Measurements from ENCODE around the gene HES2.

Gene HES2, protein sequence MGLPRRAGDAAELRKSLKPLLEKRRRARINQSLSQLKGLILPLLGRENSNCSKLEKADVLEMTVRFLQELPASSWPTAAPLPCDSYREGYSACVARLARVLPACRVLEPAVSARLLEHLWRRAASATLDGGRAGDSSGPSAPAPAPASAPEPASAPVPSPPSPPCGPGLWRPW

DNA sequence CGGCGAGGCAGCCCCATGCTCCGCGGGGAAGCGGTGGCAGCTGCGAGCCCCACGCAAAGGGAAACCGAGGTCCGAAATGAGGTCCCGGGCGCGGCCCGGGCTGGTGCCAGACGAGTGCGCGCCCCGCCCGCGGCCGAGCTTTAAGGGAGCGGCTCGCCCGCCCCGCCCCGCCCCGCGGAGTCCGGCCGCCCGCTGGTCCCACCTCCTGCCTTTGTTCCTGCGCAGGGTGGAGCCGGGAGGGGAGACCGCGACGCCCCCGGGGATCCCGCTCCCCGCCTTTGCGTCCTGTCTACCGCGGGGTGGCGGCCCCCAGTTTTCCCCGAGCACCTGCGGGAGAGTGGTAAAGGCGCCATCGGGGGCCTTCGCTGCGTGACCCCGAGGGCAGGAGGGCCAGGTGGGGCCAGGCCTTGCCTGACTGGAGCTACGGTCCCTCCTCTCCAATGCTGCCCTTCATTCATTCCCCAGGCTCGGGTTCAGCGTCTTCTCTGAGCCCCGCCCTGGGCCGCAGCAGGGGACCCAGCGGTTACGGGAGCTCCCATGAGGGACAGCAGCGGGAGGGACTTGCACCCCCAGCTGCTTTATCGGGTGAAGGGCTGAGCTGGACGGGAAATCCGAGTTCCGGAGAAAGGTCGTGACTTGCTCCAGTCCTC lies at the start of gene HES2:
HES2 (minus strand) TSS at position 116 of the 650 bp plus-strand sequence; CDS start at position 17, 99 bp downstream.
- Histone ChIP-seq H3K27ac (ENCODE audit: low read length) (no peak within 1 kb of the TSS), H3K9me3 (ENCODE audit: control insufficient read depth in 2 of 2, low read length in 2 of 2) (no peaks in the 10 kb centered on the region), H3K9ac (ENCODE audit: low read length in 2 of 2) (no peak within 1 kb of the TSS), H3K4me3 (ENCODE audit: low read length in 2 of 2) (peak within 1 kb of the TSS; percentile 31 to 40), H3K36me3 (ENCODE audit: control insufficient read depth in 2 of 2, insufficient read depth in 2 of 2, low read length in 2 of 2) (no peaks in the 10 kb centered on the region), H3K4me1 (ENCODE audit: control insufficient read depth, insufficient read depth, low read length) (peaks cover 29% of the 10 kb centered on the region), H3K27me3 (ENCODE audit: control insufficient read depth in 1 of 2, insufficient read depth in 2 of 2, low read length in 2 of 2) (peaks cover 69 to 78% of the 10 kb centered on the region in 2 donors)

DNA sequence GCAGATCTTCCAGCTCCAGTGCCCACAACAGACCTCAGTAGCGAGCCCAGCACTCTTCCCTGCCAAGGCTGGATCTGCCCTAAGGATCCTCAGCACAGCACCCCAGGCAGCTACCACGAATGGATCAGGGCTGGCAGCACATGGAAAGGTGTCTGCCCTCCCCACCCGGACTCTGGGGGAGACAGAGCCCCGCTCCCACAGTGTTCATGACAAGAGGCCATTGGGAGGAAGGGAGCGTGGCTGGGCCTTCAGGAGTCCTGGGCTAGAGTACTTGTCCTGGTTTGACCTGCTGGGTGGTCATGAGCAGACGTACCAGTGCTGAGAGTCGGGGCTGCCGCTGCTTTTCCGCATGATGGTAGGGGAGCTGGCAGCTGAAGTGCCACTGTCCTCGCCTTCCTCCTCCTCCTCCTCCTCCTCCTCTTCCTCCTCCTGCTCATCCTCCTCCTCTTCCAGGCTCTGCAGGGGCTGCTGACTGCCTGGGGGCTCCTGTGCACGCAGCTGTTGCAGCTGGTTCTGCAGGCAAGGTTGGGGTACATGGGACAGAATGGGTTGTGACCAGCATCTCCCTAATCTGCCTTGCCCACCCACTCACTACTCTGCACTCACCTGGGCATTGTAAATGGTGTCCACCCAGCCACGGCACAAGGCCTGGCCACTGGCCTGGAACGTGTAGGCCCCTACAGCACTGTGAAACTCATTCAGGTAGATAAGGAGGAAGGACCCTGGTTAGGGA lies 49.2 kb upstream of the HES2 start:
- no peak overlapping the region for H3K4me3 ChIP-seq (ENCODE audit: low read length in 2 of 2)
- H3K9ac ChIP-seq (ENCODE audit: low read length in 2 of 2) = no peak overlapping the region
- H3K27me3 ChIP-seq (ENCODE audit: control insufficient read depth in 1 of 2, insufficient read depth in 2 of 2, low read length in 2 of 2) = peaks cover 0 to 7% of the 10 kb centered on the region in 2 donors
- H3K9me3 ChIP-seq (ENCODE audit: control insufficient read depth in 2 of 2, low read length in 2 of 2) = no peaks in the 10 kb centered on the region
- no peaks in the 10 kb centered on the region for H3K4me1 ChIP-seq (ENCODE audit: control insufficient read depth, insufficient read depth, low read length)
- peaks cover 5 to 8% of the 10 kb centered on the region in 2 donors for H3K36me3 ChIP-seq (ENCODE audit: control insufficient read depth in 2 of 2, insufficient read depth in 2 of 2, low read length in 2 of 2)
- H3K27ac ChIP-seq (ENCODE audit: low read length) = no peak overlapping the region

DNA sequence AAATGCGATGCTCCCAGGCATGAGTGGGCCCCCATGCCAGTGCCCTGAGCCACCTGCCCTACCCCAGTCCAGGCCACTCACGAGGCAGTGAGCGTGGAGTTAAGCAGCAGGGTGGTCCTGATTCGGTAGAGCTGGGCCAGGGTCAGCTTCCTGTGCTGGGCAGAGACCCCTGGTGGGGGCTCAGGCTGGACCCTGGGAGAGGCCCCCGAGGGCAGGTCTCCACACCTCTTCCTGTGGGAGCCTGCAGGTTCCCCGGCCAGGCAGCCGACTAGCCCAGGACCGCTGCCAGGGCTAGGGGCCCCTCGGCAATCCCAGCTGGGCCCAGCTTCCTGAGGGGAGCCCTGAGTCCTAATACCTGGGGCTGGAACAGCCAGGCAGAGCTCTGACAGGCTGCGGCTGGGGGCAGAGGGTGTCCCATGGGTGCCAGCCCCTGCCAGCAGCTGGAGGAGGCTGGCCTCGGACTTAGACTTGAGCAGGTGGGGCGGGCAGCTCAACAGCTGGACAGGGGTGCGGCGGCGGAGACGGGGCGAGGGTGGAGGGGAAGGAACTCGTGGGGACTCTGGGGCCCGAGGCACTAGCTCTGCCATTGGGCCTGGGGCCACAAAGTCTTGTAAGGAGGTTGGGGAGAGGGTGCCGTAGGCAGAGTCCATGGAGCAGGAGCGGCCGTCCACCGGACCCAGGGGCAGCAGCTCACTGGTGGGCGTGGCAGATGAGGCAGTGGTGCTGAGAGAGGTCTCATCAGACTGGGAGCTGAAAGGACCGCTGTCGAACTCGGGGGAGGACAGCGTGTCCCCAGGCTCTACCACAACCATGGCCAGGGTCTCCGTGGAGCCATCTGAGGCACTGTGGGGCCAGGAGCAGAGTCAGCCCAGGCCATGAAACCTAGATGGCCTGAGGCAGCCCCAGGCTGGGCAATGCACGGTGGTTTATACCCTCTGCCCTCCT lies 48.3 kb upstream of the HES2 start:
- Histone ChIP-seq H3K4me3 (ENCODE audit: low read length in 2 of 2) (no peak overlapping the region), H3K27ac (ENCODE audit: low read length) (no peak overlapping the region), H3K9me3 (ENCODE audit: control insufficient read depth in 2 of 2, low read length in 2 of 2) (no peaks in the 10 kb centered on the region), H3K27me3 (ENCODE audit: control insufficient read depth in 1 of 2, insufficient read depth in 2 of 2, low read length in 2 of 2) (peaks cover 0 to 7% of the 10 kb centered on the region in 2 donors), H3K36me3 (ENCODE audit: control insufficient read depth in 2 of 2, insufficient read depth in 2 of 2, low read length in 2 of 2) (peaks cover 5 to 8% of the 10 kb centered on the region in 2 donors), H3K9ac (ENCODE audit: low read length in 2 of 2) (no peak overlapping the region), H3K4me1 (ENCODE audit: control insufficient read depth, insufficient read depth, low read length) (no peaks in the 10 kb centered on the region)

DNA sequence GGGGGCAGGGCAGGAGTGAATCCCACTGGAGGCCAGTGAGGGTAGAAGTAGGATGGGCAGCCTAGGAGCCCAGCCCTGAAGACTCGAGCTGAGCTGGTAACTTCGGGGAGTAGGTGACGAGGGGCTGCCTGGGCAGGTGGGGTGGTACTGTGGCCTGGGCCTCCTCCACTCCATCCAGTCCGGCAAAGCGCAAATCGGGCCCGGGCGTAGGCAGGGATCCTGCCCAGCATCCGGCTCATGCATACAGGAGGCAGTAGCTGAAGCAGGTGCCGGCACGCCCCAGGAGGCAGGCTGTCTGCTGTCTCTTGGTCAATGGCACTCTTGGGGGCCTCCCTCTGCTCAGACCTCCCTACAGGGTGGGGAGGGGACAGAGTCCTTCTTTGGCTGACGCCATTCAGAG lies 47.5 kb upstream of the HES2 start:
- H3K4me3 ChIP-seq (ENCODE audit: low read length in 2 of 2) = no peak overlapping the region
- H3K27me3 ChIP-seq (ENCODE audit: control insufficient read depth in 1 of 2, insufficient read depth in 2 of 2, low read length in 2 of 2) = peaks cover 2 to 15% of the 10 kb centered on the region in 2 donors
- no peaks in the 10 kb centered on the region for H3K4me1 ChIP-seq (ENCODE audit: control insufficient read depth, insufficient read depth, low read length)
- H3K9ac ChIP-seq (ENCODE audit: low read length in 2 of 2) = no peak overlapping the region
- no peaks in the 10 kb centered on the region for H3K9me3 ChIP-seq (ENCODE audit: control insufficient read depth in 2 of 2, low read length in 2 of 2)
- peaks cover 3 to 8% of the 10 kb centered on the region in 2 donors for H3K36me3 ChIP-seq (ENCODE audit: control insufficient read depth in 2 of 2, insufficient read depth in 2 of 2, low read length in 2 of 2)
- no peak overlapping the region for H3K27ac ChIP-seq (ENCODE audit: low read length)

DNA sequence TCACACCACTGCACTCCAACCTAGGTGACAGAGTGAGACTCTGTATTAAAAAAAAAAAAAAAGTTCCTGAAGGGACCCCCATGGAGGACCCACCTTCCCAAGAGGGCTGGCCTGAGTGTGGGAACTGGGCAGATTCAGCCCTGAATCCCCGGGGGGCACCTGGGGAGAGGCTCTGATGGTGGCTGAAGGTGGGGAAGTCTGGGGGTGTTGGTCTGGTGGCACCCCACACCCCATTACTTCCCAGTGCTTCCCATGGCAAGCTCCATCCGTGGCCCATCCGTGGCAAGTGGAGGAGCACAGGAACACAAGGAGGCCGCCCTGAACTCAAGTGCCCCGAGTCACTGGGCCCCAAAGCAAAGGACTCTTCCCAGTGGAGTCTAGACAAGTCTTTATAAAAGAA lies 47.0 kb upstream of the HES2 start:
- Histone ChIP-seq H3K4me3 (ENCODE audit: low read length in 2 of 2) (no peak overlapping the region), H3K4me1 (ENCODE audit: control insufficient read depth, insufficient read depth, low read length) (no peaks in the 10 kb centered on the region), H3K36me3 (ENCODE audit: control insufficient read depth in 2 of 2, insufficient read depth in 2 of 2, low read length in 2 of 2) (peaks cover 3 to 8% of the 10 kb centered on the region in 2 donors), H3K9me3 (ENCODE audit: control insufficient read depth in 2 of 2, low read length in 2 of 2) (no peaks in the 10 kb centered on the region), H3K27ac (ENCODE audit: low read length) (no peak overlapping the region), H3K27me3 (ENCODE audit: control insufficient read depth in 1 of 2, insufficient read depth in 2 of 2, low read length in 2 of 2) (peaks cover 7 to 19% of the 10 kb centered on the region in 2 donors), H3K9ac (ENCODE audit: low read length in 2 of 2) (no peak overlapping the region)

DNA sequence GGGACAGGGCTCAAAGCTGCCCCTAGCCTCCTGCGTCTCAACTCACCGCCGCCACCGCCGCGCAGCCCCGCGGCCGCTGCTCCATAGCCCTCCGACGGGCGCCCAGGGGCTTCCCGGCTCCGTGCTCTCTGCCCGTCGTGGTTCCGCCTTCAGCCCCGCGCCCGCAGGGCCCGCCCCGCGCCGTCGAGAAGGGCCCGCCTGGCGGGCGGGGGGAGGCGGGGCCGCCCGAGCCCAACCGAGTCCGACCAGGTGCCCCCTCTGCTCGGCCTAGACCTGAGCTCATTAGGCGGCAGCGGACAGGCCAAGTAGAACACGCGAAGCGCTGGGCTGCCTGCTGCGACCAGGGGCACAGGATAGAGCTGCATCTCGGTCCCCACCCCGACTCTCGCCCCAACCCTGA lies 46.3 kb upstream of the HES2 start, which contains the start of gene TNFRSF25:
TNFRSF25 (minus strand) TSS at position 151 of the 400 bp plus-strand sequence; CDS start at position 85, 66 bp downstream.
- no peak within 1 kb of the TSS for H3K9ac ChIP-seq (ENCODE audit: low read length in 2 of 2)
- no peaks in the 10 kb centered on the region for H3K9me3 ChIP-seq (ENCODE audit: control insufficient read depth in 2 of 2, low read length in 2 of 2)
- peaks cover 9 to 26% of the 10 kb centered on the region in 2 donors for H3K27me3 ChIP-seq (ENCODE audit: control insufficient read depth in 1 of 2, insufficient read depth in 2 of 2, low read length in 2 of 2)
- H3K4me3 ChIP-seq (ENCODE audit: low read length in 2 of 2) = no peak within 1 kb of the TSS
- no peak within 1 kb of the TSS for H3K27ac ChIP-seq (ENCODE audit: low read length)
- H3K36me3 ChIP-seq (ENCODE audit: control insufficient read depth in 2 of 2, insufficient read depth in 2 of 2, low read length in 2 of 2) = peaks cover 3 to 8% of the 10 kb centered on the region in 2 donors
- H3K4me1 ChIP-seq (ENCODE audit: control insufficient read depth, insufficient read depth, low read length) = peaks cover 3% of the 10 kb centered on the region

DNA sequence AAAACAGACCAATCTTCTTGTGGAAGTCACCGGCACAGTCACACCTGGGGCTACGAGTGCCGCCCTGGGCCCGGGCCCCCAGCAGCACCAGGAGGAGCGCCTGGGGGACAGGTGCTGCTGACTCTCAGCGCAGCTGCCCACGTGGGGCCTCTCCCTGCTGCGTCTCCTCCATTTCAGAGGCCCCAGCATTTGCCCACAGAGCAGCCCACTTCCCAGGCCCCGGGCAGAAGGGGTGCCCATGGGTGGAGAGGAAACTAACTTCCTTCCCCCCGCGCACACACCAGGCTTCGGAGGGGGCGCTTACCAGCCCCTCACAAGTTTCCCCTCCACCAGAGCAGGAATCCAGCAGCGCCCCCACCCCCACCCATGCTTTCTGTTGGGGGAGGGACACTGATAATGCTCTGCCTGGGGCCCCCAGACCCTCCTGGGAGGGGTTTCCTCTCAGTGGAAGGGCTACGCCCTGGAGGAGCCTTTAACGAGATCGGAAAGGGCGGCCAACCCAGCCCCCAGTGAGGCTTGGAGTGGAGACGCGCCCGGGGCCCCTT lies 45.8 kb upstream of the HES2 start:
- Histone ChIP-seq H3K27me3 (ENCODE audit: control insufficient read depth in 1 of 2, insufficient read depth in 2 of 2, low read length in 2 of 2) (peaks cover 14 to 31% of the 10 kb centered on the region in 2 donors), H3K27ac (ENCODE audit: low read length) (no peak overlapping the region), H3K9me3 (ENCODE audit: control insufficient read depth in 2 of 2, low read length in 2 of 2) (no peaks in the 10 kb centered on the region), H3K36me3 (ENCODE audit: control insufficient read depth in 2 of 2, insufficient read depth in 2 of 2, low read length in 2 of 2) (peaks cover 3 to 8% of the 10 kb centered on the region in 2 donors), H3K4me1 (ENCODE audit: control insufficient read depth, insufficient read depth, low read length) (peaks cover 3% of the 10 kb centered on the region), H3K4me3 (ENCODE audit: low read length in 2 of 2) (no peak overlapping the region), H3K9ac (ENCODE audit: low read length in 2 of 2) (no peak overlapping the region)

DNA sequence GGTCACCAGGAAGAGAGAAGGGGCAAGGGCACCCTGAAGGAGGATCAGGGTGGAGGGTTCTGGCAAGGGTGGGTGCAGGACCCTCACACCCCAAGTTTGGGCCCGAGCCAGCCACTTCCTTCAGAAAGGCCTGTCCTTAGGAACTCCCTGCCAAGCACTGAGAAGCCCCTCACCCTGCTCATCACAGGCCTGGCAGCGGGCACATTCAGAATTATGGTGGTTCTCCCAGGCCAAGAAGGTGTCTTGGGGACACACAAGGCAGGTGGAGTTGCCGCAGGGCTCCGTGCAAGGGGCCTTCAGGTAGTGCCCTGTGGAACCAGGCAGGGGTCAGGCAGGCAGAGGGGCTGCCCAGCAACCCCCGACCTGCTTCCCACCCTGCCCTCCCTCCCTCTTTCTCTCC lies 45.2 kb upstream of the HES2 start:
- no peaks in the 10 kb centered on the region for H3K9me3 ChIP-seq (ENCODE audit: control insufficient read depth in 2 of 2, low read length in 2 of 2)
- peaks cover 14 to 37% of the 10 kb centered on the region in 2 donors for H3K27me3 ChIP-seq (ENCODE audit: control insufficient read depth in 1 of 2, insufficient read depth in 2 of 2, low read length in 2 of 2)
- H3K27ac ChIP-seq (ENCODE audit: low read length) = no peak overlapping the region
- H3K4me1 ChIP-seq (ENCODE audit: control insufficient read depth, insufficient read depth, low read length) = peaks cover 3% of the 10 kb centered on the region
- no peak overlapping the region for H3K9ac ChIP-seq (ENCODE audit: low read length in 2 of 2)
- peaks cover 3 to 8% of the 10 kb centered on the region in 2 donors for H3K36me3 ChIP-seq (ENCODE audit: control insufficient read depth in 2 of 2, insufficient read depth in 2 of 2, low read length in 2 of 2)
- H3K4me3 ChIP-seq (ENCODE audit: low read length in 2 of 2) = no peak overlapping the region

DNA sequence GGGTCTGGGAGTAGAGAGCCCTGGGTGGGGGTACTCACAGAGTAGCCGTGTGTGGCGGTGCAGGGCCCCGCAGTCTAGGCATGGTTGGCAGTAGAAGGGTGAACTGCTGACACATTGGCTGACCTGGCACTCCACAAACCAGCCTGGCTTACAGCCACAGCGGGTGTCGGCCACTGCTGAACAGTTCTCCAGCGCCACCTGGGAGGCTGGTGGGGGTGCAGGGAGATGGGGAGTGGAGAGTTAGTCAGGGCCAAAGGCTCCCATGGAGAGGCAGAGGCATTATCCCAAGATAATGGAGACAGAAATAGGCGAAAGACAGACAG lies 44.8 kb upstream of the HES2 start:
- H3K27ac ChIP-seq (ENCODE audit: low read length) = no peak overlapping the region
- H3K9me3 ChIP-seq (ENCODE audit: control insufficient read depth in 2 of 2, low read length in 2 of 2) = no peaks in the 10 kb centered on the region
- peaks cover 3 to 8% of the 10 kb centered on the region in 2 donors for H3K36me3 ChIP-seq (ENCODE audit: control insufficient read depth in 2 of 2, insufficient read depth in 2 of 2, low read length in 2 of 2)
- H3K4me1 ChIP-seq (ENCODE audit: control insufficient read depth, insufficient read depth, low read length) = peaks cover 3% of the 10 kb centered on the region
- H3K9ac ChIP-seq (ENCODE audit: low read length in 2 of 2) = no peak overlapping the region
- H3K27me3 ChIP-seq (ENCODE audit: control insufficient read depth in 1 of 2, insufficient read depth in 2 of 2, low read length in 2 of 2) = peaks cover 14 to 39% of the 10 kb centered on the region in 2 donors
- H3K4me3 ChIP-seq (ENCODE audit: low read length in 2 of 2) = no peak overlapping the region

DNA sequence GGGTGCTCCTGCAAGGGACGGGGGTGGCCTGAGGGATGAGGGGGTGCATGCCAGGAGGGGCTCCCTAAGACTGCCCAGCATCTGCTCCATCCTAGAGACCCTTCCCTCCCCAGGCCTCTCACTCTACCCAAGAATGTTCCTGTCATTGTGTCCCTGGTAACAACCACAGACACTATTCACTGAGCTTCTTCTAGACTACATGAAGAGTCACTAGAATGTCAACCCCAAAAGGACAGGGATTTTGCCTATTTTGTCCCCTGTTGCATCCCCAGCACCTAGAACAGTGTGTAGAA lies 43.3 kb upstream of the HES2 start:
- Histone ChIP-seq H3K27me3 (ENCODE audit: control insufficient read depth in 1 of 2, insufficient read depth in 2 of 2, low read length in 2 of 2) (peaks cover 14 to 39% of the 10 kb centered on the region in 2 donors), H3K9ac (ENCODE audit: low read length in 2 of 2) (no peak overlapping the region), H3K4me3 (ENCODE audit: low read length in 2 of 2) (no peak overlapping the region), H3K4me1 (ENCODE audit: control insufficient read depth, insufficient read depth, low read length) (peaks cover 3% of the 10 kb centered on the region), H3K9me3 (ENCODE audit: control insufficient read depth in 2 of 2, low read length in 2 of 2) (no peaks in the 10 kb centered on the region), H3K27ac (ENCODE audit: low read length) (no peak overlapping the region), H3K36me3 (ENCODE audit: control insufficient read depth in 2 of 2, insufficient read depth in 2 of 2, low read length in 2 of 2) (no peaks in the 10 kb centered on the region)
